Stimulated activated CD8-positive, alpha-beta memory T cell treated with anti-CD3 and anti-CD28 coated beads, Interleukin-4, amount 100 ng/mL, for 1 hour (primary cell): ENCODE data around the gene ATP5MC2.

ENCODE experiments used
- DNase-seq, 2 donors: peaks; one replicate each; pipeline ENCODE4 v3.0.0-alpha.2; 2020; ENCODE audit warnings: low read depth in 2 of 2, low spot score in 1 of 2

Gene ATP5MC2

GRCh38 chr12:53616950-53617349, 58.9 kb downstream of the ATP5MC2 start:
- DNase-seq: no peak
